ENCODE data around the gene PKN3.

PKN3 gene

DNA sequence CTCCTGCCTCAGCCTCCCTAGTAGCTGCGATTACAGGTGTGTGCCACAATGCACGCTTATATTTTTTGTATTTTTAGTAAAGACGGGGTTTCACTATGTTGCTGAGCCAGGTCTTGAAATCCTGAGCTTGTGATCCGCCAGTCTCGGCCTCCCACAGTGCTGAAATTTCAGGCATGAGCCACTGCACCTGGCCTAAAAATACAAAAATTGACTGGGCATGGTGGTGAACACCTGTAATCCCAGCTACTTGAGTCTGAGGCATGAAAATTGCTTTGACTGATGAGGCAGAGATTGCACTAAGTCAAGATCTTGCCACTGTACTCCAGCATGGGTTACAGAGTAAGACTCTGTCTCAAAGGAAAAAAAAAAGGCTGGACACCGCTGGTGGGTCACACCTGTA is 32.5 kb upstream of the PKN3 start:
- in situ Hi-C loops (cut with HindIII; ENCODE audit: low sequenced_read_pairs) = no loop called here
- no peak for DNase-seq (ENCODE audit: low read depth)
- TF ChIP-seq, protein P1, sequence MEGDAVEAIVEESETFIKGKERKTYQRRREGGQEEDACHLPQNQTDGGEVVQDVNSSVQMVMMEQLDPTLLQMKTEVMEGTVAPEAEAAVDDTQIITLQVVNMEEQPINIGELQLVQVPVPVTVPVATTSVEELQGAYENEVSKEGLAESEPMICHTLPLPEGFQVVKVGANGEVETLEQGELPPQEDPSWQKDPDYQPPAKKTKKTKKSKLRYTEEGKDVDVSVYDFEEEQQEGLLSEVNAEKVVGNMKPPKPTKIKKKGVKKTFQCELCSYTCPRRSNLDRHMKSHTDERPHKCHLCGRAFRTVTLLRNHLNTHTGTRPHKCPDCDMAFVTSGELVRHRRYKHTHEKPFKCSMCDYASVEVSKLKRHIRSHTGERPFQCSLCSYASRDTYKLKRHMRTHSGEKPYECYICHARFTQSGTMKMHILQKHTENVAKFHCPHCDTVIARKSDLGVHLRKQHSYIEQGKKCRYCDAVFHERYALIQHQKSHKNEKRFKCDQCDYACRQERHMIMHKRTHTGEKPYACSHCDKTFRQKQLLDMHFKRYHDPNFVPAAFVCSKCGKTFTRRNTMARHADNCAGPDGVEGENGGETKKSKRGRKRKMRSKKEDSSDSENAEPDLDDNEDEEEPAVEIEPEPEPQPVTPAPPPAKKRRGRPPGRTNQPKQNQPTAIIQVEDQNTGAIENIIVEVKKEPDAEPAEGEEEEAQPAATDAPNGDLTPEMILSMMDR (IDR thresholded peaks at IDR 0.05; ENCODE audit: low read depth, low read length, missing control alignments) = no peak
- H3K4me3 ChIP-seq (ENCODE audit: low read depth, low read length) = no peak overlapping the region

DNA sequence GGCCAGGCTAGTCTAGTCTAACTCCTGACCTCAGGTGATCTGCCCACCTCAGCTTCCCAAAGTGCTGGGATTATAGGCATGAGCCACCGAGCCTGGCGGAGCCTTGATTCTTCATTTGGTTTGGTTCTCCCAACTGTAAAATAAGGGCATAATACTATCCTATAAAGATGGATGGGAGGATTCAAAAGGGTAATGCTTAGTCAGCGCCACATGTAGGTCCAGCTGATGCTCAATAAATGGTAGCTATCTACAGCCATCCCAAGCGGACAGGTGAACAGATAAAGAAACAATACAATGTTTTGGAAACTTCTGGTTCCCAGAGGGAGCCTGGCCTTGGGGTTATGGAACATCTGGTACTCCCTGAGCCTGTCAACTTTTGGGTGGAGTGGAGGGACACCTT is 26.9 kb upstream of the PKN3 start:
- TF ChIP-seq, protein P1 (IDR thresholded peaks at IDR 0.05; ENCODE audit: low read depth, low read length, missing control alignments) = no peak
- in situ Hi-C loops (cut with HindIII; ENCODE audit: low sequenced_read_pairs) = no loop called here
- DNase-seq (ENCODE audit: low read depth) = no peak
- H3K4me3 ChIP-seq (ENCODE audit: low read depth, low read length) = no peak overlapping the region

DNA sequence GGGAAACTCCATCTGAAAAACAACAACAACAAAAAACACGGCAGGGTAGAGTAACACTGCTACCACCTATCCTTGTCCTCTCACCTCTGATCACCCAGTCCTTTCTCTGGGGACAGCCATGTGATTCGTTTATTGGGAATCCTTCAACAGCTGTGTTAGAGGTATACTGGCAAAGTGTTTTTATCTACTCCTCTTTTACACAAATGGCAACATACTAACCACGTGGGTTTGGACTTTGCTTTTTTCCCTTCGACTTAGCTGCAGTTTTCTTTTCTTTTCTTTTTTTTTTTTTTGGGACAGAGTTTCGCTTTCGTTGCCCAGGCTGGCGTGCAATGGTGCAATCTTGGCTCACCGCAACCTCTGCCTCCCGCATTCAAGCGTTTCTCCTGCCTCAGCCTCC is 24.5 kb upstream of the PKN3 start:
- TF ChIP-seq, protein P1 (IDR thresholded peaks at IDR 0.05; ENCODE audit: low read depth, low read length, missing control alignments) = no peak
- in situ Hi-C loops (cut with HindIII; ENCODE audit: low sequenced_read_pairs) = no loop called here
- H3K4me3 ChIP-seq (ENCODE audit: low read depth, low read length) = no peak overlapping the region
- no peak for DNase-seq (ENCODE audit: low read depth)

DNA sequence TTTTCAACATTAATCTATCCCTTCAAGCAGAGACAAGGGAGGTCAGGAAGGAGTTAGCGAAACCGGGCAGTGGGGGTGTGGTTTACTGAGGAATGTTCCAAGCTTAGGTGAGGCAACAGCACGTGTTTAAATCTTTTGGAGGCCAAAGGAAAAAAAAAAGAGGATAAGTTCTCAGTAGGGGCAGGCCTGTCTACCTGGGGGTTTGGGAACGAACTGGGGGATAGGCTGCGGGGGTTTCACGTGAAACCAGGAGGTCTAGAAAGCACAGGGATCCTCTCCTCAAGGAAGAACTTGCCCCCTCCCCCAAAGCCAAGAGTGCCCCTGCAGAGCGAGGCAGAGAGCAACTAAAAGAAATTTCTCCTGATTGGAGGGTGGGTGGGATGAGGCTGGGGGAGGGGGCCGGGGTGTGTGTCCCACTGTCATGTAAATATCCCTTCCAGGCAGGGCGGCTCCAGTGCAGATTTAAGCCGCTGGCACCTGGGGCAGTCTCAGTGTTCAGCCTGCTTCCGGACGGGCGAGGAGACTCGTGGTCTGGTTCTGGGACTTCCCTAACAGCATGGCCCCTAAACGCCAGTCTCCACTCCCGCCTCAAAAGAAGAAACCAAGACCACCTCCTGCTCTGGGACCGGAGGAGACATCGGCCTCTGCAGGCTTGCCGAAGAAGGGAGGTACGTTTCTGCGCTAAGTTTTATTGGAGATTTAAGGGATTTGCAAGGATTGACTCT is 18.8 kb upstream of the PKN3 start:
- TF ChIP-seq, protein P1 (IDR thresholded peaks at IDR 0.05; ENCODE audit: low read depth, low read length, missing control alignments) = no peak
- in situ Hi-C loops (cut with HindIII; ENCODE audit: low sequenced_read_pairs) = no loop called here
- peak overlapping the region; percentile 56 for H3K4me3 ChIP-seq (ENCODE audit: low read depth, low read length)
- DNase-seq (ENCODE audit: low read depth) = no peak

DNA sequence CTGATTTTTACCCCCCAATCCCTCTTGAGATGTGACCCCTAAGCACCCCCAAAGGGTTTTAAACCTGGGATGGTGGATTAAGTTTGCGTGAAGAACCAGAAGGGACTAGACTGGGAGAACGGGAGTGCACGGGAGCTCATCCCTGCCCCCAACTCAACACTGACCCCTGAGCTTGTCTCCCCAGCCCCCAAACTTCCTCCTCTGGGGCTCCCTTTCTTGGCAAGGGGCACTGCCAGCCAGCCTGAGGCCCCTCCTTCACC is 18.3 kb upstream of the PKN3 start:
- peak overlapping the region; percentile 56 for H3K4me3 ChIP-seq (ENCODE audit: low read depth, low read length)
- no peak for DNase-seq (ENCODE audit: low read depth)
- TF ChIP-seq, protein P1 (IDR thresholded peaks at IDR 0.05; ENCODE audit: low read depth, low read length, missing control alignments) = no peak
- in situ Hi-C loops (cut with HindIII; ENCODE audit: low sequenced_read_pairs) = no loop called here

DNA sequence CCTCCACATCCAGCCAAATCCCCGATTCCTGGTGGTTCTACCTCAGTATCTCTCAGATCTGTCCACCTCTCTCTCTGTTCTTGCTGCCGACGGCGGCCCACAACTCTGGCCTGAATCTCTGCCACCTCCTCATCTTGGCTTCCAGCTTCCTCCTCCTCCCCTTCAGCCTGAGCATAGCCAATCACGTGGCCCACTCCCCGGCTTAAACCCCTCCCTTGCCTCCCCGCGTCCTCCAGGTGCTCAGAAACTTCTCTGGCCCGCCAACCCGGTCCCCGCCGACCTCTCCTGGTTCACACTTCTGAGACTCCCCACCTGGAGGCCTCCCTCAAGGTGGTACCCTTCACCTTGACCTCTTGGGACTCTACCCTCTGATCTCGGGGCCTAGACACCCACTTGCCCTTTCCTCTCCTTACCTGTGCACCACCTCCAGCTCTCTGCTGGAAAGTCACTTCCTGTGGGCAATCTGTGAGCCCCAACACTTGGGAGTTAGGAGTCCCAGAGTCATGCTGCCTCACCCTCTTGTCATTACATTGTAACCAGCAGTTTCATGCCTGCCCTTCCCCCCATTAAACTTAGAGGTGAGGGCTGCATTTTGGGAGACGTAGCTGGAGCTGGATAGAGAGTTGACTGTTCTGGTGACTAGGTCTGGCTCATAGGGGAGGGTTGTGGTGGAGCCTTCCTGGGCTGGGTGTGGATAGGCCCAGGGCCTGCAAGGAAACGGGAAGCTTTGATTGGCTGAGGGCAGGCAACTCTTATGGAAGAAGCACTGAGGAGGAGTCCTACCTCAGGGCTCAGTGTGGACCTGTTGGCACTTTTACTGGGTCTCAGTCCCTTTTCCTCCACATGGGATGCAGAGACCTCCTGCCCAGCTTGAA is 17.7 kb upstream of the PKN3 start:
- in situ Hi-C loops (cut with HindIII; ENCODE audit: low sequenced_read_pairs) = no loop called here
- peak; percentile 37 for DNase-seq (ENCODE audit: low read depth)
- TF ChIP-seq, protein P1 (IDR thresholded peaks at IDR 0.05; ENCODE audit: low read depth, low read length, missing control alignments) = no peak
- peak overlapping the region; percentile 56 for H3K4me3 ChIP-seq (ENCODE audit: low read depth, low read length)

All from astrocyte of the cerebellum (primary cell).